ENCODE measurements around the gene TBL1X.
"Not testable (repeated sequence)": the region's sequence is repeated elsewhere in the genome, so short reads cannot be mapped to it uniquely, and the experiment has no call there.

Gene TBL1X

GRCh38 chrX:9536156-9536555 lies 71.3 kb downstream of the TBL1X start:
- DNase-seq (ENCODE audit: low read depth) = not testable (repeated sequence)

DNA sequence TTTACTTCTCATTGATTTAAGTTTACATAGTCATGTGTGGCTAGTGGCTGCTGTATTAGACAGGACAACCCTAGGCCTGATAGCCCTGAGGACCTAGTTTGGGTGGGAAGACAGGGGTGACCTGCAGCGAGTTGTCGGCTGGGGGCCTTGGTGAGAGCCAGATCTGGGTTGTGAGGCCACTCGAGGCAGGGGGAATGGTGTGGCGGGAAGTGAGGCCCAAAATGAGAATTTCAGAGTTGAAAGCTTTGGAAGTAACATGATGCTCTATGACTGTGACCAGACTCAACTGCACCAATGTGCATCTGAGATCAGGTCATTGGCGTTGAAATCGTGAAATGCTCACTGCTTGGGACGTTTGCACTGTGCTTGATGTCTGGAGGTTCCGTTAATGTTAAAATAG lies 72.9 kb downstream of the TBL1X start:
- DNase-seq (ENCODE audit: low read depth) = no peak

DNA sequence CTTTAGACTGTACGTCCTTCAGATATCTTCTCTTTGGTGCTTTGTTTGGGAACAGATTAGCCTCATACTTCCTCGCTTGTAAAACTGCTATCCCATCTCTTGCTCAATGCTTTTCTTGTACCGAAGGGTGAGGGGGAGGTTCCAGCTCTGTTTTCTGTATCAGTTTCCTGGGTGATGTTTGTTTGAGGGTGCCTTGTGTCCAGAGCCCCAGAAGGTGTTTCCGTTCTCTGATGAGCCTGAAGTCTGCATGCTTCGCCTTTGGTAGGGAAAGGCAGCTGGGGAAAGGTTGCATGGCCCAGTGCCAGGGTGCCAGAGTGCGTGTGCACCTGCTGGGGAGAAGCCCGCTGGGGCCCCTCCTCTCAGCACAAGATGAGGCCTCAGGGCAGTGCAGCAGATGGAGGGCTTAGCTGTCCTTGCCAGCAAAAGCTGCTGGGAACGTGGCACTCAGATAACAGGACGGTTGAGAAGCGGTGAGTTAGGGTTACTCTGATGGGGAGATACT lies 73.7 kb downstream of the TBL1X start:
- no peak for DNase-seq (ENCODE audit: low read depth)

GRCh38 chrX:9539605-9540387 lies 74.9 kb downstream of the TBL1X start:
- no peak for DNase-seq (ENCODE audit: low read depth)

DNA sequence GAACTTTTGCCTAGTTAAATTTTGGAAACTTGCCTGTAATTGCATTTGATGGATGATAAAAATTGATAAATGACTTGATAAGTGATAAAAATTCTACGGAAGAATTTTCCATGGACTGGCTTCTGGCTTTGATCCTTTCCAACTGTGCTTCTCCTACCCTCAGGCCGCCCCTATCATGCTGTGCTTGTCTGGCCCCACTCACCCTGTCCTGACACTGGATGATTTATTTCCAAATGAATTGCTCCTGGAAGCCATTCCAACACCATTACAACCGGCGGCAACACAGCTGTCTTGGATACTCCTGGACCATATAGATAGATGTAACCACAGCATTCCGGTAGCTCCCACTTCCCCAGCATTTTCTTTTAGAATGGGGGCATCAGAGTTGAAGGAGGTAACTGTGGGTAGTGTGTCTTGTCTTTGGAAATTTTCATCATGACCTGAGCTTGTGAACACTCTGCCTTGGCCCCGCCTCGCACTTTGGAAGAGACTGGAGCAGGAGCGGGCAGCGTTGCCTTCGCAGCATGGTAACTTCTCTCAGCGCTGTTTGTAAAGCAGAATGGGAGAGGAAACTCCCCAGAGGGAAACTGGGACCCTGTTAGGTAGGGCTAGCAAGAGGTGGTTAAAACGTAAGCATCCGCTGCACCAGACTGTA lies 77.4 kb downstream of the TBL1X start:
- DNase-seq (ENCODE audit: low read depth) = no peak

- no peak for DNase-seq (ENCODE audit: low read depth)
Observed at GRCh38 chrX:9542761-9543111, 77.9 kb downstream of the TBL1X start.

DNA sequence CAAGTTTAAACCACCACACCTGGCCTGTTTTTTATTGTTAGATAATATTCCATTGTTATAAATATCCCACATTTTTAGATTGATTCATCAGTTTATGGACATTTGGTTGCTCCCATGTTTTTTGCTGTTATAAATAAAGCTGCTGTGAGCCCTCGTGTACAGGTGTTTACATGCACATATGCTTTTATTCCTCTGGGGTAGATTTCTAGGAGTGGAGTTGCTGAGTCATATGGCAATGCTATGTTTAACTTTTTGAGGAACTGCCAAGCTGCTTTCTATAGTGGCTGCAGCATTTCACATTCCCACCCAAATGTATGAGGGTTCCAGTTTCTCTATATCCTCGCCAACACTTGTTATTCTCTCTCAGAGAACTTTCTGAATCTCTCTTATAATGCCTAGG lies 90.5 kb downstream of the TBL1X start:
- DNase-seq (ENCODE audit: low read depth) = no peak

- DNase-seq (ENCODE audit: low read depth) = no peak
Observed at GRCh38 chrX:9557091-9557490, 92.2 kb downstream of the TBL1X start.

GRCh38 chrX:9557521-9557920 lies 92.7 kb downstream of the TBL1X start:
- no peak for DNase-seq (ENCODE audit: low read depth)

GRCh38 chrX:9558615-9559014 lies 93.8 kb downstream of the TBL1X start:
- no peak for DNase-seq (ENCODE audit: low read depth)

DNA sequence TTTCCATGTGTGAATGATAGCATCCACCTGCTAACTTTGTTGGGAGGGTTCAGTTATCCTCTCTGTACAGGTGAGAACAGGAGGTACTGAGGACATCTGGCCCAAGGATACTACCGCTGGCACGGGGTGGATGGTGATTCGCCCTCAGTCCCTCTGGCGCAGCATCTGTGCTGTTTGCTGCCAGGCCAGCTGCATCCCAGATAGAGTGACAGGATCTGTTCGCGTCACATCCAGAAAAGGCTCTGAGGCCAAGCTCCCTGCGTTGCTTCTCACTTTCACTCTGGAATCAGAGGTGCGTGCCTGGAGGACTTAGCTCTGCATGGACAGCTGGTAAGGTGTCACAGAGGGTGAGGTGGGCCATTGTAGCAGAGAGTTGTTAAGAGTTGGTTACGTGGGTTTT lies 95.4 kb downstream of the TBL1X start:
- no peak for DNase-seq (ENCODE audit: low read depth)

DNA sequence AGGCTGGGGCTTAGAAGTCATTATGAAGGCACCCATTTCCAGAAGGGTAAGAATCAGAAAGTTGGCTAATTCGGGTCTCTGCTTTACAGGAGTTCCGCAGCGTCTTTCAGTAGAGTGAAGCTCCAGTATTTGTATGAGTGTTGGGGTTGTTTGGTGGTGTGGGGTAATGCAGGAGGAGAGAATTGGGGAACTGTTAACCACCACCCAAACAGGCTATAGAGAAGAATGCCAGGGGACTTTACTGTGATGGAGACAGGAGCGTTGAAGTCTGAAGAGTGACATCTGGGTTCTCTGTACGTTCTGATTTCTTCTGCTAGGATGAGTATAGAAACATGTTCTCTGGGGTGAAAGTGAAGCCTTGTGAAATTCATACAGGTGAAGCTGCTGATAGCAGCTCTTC lies 96.3 kb downstream of the TBL1X start:
- no peak for DNase-seq (ENCODE audit: low read depth)

GRCh38 chrX:9562851-9563250 lies 98.0 kb downstream of the TBL1X start:
- DNase-seq (ENCODE audit: low read depth) = no peak

DNA sequence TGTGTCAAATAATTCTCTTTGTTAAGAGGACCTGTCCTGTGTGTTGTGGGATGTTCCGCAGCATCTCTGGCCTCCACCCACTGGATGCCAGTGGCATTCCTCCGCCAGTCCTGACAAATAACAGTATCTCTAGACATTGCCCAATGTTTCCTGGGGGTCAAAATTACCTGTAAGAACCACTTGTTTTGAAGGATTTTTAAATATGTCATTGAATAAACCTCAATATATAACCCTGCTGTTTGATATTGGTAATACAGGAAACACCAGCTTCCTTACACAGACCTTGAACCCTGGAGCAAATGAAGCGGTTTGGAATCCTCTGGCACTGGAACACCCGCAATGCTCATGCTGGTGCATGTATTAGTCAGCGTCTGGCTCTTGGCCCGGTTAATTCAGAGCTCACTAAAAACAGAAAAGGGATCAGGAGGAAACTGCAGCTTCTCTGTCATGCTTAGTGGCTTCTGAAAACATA lies 101.3 kb downstream of the TBL1X start:
- DNase-seq (ENCODE audit: low read depth) = no peak

DNA sequence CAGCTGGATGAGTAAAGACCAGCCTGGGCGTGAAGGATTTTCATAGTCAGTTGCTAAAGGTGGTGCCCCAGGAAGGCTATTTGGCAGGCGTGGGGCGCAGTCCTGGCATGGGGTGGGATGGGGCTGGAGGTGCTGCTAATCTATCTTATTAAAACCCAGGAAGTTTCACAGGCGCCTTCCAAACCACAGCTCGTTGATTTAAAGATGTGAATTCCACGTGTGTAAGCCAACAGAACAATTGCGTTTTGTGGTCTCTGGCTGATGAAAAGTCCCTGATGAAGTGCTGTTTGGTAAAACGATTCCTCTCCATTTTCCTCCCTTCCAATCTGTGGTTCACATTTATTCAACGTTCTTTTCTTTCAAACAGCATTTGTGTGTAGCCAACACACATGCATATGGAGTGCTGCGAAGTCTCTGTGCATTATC lies 105.0 kb downstream of the TBL1X start:
- DNase-seq (ENCODE audit: low read depth) = no peak

GRCh38 chrX:9573282-9574106 lies 108.6 kb downstream of the TBL1X start:
- no peak for DNase-seq (ENCODE audit: low read depth)

GRCh38 chrX:9576059-9576458 lies 111.2 kb downstream of the TBL1X start:
- no peak for DNase-seq (ENCODE audit: low read depth)

- DNase-seq (ENCODE audit: low read depth) = no peak
Observed at GRCh38 chrX:9577555-9577954, 112.7 kb downstream of the TBL1X start.

DNA sequence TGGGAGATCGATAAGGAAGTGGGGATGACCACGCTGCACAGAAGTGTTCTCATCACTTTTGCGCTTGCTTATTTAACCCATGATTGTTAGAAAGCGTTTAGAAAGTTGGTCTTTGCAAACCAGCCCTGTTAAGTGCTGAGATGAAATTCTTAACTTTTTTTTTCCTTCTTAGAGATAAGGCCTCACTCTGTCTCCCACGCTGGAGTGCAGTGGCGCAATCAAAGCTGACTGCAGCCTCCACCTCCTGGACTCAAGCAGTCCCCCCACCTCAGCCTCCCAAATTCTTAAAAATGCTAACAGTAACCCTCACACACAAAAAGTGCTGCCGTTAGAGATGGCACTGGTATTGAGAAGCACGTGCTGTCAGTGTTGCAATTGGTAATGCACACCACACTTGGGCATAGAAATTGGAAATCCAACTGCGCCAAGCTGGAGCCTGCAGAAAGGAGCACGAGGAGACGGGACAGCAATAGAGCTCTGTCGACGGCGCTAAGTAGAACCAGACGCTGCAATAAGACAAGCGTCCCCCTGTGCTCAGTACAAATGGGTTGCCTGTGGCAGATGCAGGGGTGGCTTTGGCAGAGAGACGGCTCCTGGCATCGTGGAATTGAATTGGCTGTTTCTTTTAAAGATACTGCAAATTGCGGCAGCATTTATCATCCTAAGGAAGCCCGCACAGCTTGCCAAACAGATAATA lies 113.4 kb downstream of the TBL1X start:
- DNase-seq (ENCODE audit: low read depth) = no peak

GRCh38 chrX:9581771-9582385 lies 117.0 kb downstream of the TBL1X start:
- DNase-seq (ENCODE audit: low read depth) = no peak

DNA sequence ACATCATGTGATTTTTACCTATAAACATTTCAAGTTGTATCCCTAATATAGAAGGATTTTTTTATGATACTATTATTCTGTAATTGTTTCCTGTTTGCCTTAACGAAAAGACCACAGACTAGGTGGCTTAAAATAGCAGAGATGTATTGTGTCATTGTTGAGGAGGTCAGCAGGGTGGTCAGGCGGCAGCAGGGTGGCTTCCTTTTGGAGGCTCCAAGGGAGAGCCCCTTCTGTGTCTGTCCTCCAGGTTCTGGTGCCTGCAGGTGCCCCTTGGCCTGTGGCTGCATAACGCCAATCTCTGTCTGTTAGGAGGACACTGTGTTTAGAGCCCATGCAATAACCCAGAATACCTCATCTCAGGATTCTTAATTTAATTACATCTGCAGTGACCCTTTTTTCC lies 118.1 kb downstream of the TBL1X start:
- no peak for DNase-seq (ENCODE audit: low read depth)

GRCh38 chrX:9586992-9587392 lies 122.1 kb downstream of the TBL1X start:
- DNase-seq (ENCODE audit: low read depth) = no peak

Data from stimulated activated CD8-positive, alpha-beta memory T cell treated with anti-CD3 and anti-CD28 coated beads, Interleukin-12 subunit alpha, Interleukin-12 subunit beta, amount 100 ng/mL, for 4 hours (primary cell).